Heart left ventricle (tissue), 16 donors: ENCODE measurements around the gene SEC14L5. TPM values are rescaled to one million over a fixed set of nuclear protein-coding genes. Genes with fewer than 3 reads are reported as not detected.
"Not testable (repeated sequence)": the region's sequence is repeated elsewhere in the genome, so short reads cannot be mapped to it uniquely, and the experiment has no call there.

Experiments used
- ATAC-seq, 4 donors: fragments of 200-7000 bp; cut with Tn5 transposase; one replicate each; pipeline ENCODE4 v1.9.1; 2020 to 2022; ENCODE audit warnings: moderate library complexity in 4 of 4, mild to moderate bottlenecking in 3 of 4, moderate number of reproducible peaks in 1 of 4
- DNase-seq, 5 donors: peaks; one replicate each; pipeline ENCODE4 v3.0.0-alpha.2; 2020
- H3K27ac ChIP-seq, 12 donors: fragments of 200-600 bp; sonication (generic) in 4 of 12; one replicate each; pipeline versions ENCODE4 v1.5.0 to v1.8.0; 2016 to 2022; ENCODE audit warnings: mild to moderate bottlenecking in 2 of 12
- H3K27me3 ChIP-seq, 9 donors: fragments of 200-600 bp; sonication (generic) in 2 of 9; one replicate each; pipeline versions ENCODE4 v1.5.1 to v1.8.0; 2016 to 2022; ENCODE audit warnings: mild to moderate bottlenecking in 3 of 9
- H3K36me3 ChIP-seq, 9 donors: fragments of 200-600 bp; sonication (generic) in 2 of 9; one replicate each; pipeline versions ENCODE4 v1.5.0 to v1.8.0; 2018 to 2022; ENCODE audit warnings: mild to moderate bottlenecking in 2 of 9
- H3K4me1 ChIP-seq, 12 donors: fragments of 200-600 bp; sonication (generic) in 4 of 12; one replicate each; pipeline versions ENCODE4 v1.5.0 to v1.8.0; 2016 to 2022; ENCODE audit warnings: mild to moderate bottlenecking in 3 of 12
- H3K4me3 ChIP-seq, 12 donors: fragments of 200-600 bp; sonication (generic) in 4 of 12; one replicate each; pipeline versions ENCODE4 v1.5.0 to v1.8.0; 2017 to 2022; ENCODE audit warnings: mild to moderate bottlenecking in 9 of 12, moderate library complexity in 4 of 12
- H3K9me3 ChIP-seq, 12 donors: fragments of 200-600 bp; sonication (generic) in 4 of 12; one replicate each; pipeline versions ENCODE4 v1.5.0 to v1.8.0; 2016 to 2022; ENCODE audit warnings: mild to moderate bottlenecking in 1 of 12
- POLR2A ChIP-seq, 2 donors: fragments of 450-650 bp; IDR thresholded peaks; one replicate each; pipeline ENCODE4 v1.6.1; 2017; ENCODE audit warnings: antibody characterized with exemption in 2 of 2, mild to moderate bottlenecking in 2 of 2, moderate library complexity in 2 of 2
- WGBS, 4 donors: extraction: QIAGEN DNeasy Blood & Tissue Kit in 2 of 4; methylation state at CpG; one replicate each; pipeline versions ENCODE4 v1.1.5 to v1.1.7; 2013 to 2018; 5-methylcytosine and 5-hydroxymethylcytosine counted together
- intact Hi-C, 10 donors: fragments of 100-400 bp; cut with DNase I; formaldehyde crosslinking; loops; one replicate each; pipeline versions ENCODE4 v1.11.1 to v1.14.2; 2022
- polyA plus RNA-seq, 2 donors: library from polyadenylated mRNA; stranded (reverse); fragments of 200-250 nt; gene quantifications; one replicate each; pipeline ENCODE4 v1.2.3, GENCODE V29; 2013
- total RNA-seq, 9 donors: library from RNA; depleted of rRNA in 2 of 9; stranded (reverse); fragments of >200 nt in 2 of 9; fragmentation: NEBNext Ultra II Directional in 3 of 9; extraction: Animal tissue kit (Norgen Biotek cat#: 25700) in 3 of 9; gene quantifications; one replicate each; pipeline versions ENCODE4 v1.1.0 to v1.2.4, GENCODE V29; 2016 to 2023
- TF ChIP-seq, protein P1 (sequence below), 12 donors: fragments of 200-600 bp; sonication (generic) in 4 of 12; IDR thresholded peaks; one replicate each; pipeline versions ENCODE4 v1.5.0 to v1.8.0; 2018 to 2022; ENCODE audit warnings: antibody characterized with exemption in 12 of 12, mild to moderate bottlenecking in 5 of 12
- donor health status: ischemic (EF 13 %, LVEDD 7.1; RV severe dilation, severe dysfunction).
- donor health status: healthy with polysubstance abuse.
- donor health status: DM: no; HTN: yes; CAD: no.
- donor health status: DM: no; HTN: no; CAD: no.
- donor health status: ischemic (EF 25% LVEDD 6.9; RV normal size, moderate dysfunction).
- donor health status: ischemic (EF 25% LVEDD 5.7; RV mildly dilated, moderate dysfunction).
- donor health status: healthy.
- donor health status: DM: yes; HTN: yes; CAD: no.
- donor health status: ischemic (EF 35%, LVEDD 5.7; RV mildly dilated, moderate dysfunction).
- donor health status: nonischemic (EF 11% LVEDD 7.7; RV severe dilation, severe dysfunction).
- donor health status: DM: yes; HTN: yes; CAD: no.
- donor health status: PGD.
- donor health status: ischemic (EF 29% LVEDD 5.4; RV normal size, mild dysfunction).
- donor health status: nonischemic (EF 23%, LVEDD 6.1; RV moderate dilation, normal function).

Gene SEC14L5
- total and polyA plus RNA-seq, 11 donors, result 0.11 to 25.4 (median 5.7) TPM

DNA sequence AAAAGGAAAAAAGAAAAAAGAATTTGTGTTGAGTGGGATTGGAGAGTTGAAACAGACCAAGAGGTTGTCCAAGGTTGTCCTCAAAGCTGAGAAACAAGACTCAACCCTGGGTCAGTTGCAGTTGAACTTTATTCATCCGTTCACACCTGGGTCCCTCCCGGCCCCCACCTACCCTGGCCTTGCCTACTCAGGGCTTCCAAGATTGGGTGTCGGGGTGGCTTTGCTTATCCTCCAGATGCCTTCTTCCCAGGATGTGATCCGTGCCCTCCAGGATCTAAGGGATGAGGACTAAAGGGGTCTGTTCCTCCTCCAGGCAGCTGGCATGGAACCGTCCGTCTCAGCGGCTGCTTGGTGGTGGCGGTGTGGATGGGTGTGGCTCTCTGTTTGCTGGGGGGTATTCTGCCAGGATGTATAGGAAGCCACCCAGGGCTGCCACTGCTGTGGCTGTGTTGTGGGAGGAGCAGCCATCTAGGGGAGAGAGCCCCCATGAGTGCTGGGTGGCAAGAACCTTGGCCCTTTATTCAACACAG lies 85.9 kb downstream of the SEC14L5 start:
- WGBS, 4 donors, result 93 to 97% (median 95%) methylated on average over 8 of the region's 8 CpGs

DNA sequence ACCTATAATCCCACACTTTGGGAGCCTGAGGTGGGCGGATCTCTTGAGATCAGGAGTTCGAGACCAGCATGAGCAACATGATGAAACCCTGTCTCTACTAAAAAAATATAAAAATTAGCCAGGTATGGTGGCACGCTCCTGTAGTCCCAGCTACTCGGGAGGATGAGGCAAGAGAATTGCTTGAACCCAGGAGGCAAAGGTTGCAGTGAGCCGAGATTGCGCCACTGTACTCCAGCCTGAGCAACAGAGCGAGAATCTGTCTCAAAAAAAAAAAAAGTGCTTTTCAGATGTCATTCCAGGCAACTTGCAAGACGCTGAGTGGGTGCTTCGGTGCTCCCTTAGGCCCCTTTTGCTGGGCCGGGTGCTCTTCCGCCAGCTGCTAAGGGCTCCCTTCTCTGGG lies 86.5 kb downstream of the SEC14L5 start:
- intact Hi-C loops, ATAC-seq, H3K4me1 ChIP-seq, H3K9me3 ChIP-seq, H3K27ac ChIP-seq, H3K27me3 ChIP-seq, DNase-seq, H3K4me3 ChIP-seq, H3K36me3 ChIP-seq: not testable (repeated sequence)
- WGBS, 4 donors, result 90 to 97% (median 97%) methylated on average over 11 of the region's 11 CpGs

More for the DNA sequence above, 85.9 kb downstream of the SEC14L5 start:
- no peak for ATAC-seq
- Histone ChIP-seq H3K4me1 (no peaks in the 10 kb centered on the region), H3K27ac (no peak overlapping the region), H3K9me3 (no peaks in the 10 kb centered on the region), H3K4me3 (no peak overlapping the region), H3K27me3 (no peaks in the 10 kb centered on the region), H3K36me3 (peaks cover 0 to 4% (median 0%) of the 10 kb centered on the region in 9 donors)
- no peak for TF ChIP-seq POLR2A (IDR thresholded peaks at IDR 0.05)
- TF ChIP-seq, protein P1, sequence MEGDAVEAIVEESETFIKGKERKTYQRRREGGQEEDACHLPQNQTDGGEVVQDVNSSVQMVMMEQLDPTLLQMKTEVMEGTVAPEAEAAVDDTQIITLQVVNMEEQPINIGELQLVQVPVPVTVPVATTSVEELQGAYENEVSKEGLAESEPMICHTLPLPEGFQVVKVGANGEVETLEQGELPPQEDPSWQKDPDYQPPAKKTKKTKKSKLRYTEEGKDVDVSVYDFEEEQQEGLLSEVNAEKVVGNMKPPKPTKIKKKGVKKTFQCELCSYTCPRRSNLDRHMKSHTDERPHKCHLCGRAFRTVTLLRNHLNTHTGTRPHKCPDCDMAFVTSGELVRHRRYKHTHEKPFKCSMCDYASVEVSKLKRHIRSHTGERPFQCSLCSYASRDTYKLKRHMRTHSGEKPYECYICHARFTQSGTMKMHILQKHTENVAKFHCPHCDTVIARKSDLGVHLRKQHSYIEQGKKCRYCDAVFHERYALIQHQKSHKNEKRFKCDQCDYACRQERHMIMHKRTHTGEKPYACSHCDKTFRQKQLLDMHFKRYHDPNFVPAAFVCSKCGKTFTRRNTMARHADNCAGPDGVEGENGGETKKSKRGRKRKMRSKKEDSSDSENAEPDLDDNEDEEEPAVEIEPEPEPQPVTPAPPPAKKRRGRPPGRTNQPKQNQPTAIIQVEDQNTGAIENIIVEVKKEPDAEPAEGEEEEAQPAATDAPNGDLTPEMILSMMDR (IDR thresholded peaks at IDR 0.05), result no peak
- DNase-seq, result peak in 1 of 5 donors; percentile 11
- intact Hi-C loops, result no loop called here

DNA sequence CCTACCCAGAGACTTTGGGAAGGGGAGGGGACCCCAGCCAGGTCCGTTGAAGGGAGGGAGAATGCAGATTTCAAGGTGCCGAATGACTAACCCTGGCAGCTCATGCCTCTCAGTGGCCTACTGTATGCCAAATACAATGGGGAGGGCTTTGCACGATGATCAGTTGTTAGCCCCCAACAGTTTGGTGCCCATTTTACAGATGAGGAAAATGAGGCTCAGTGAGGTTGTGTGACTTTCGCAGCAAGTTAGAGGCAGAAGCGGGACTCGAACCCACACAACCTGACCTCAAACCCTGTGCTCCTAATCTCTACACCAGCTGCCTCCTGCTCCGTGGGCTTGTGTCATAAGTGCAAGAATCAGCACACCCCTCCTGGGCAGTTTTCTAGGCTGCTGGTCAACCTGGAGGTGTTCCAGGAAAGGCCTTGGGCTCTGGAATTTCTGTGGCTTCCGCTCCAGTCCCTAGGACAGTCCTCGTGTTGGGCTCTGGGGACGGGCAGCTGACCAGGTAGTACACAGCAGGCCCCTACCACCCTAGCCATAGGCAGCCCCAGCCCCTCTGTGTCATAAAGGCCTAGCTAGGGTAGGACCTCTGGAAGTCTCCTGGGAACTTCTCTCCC lies 87.5 kb downstream of the SEC14L5 start:
- Histone ChIP-seq H3K9me3 (peaks cover 0 to 4% (median 0%) of the 10 kb centered on the region in 12 donors), H3K36me3 (peaks cover 0 to 4% (median 0%) of the 10 kb centered on the region in 9 donors), H3K4me3 (no peak overlapping the region), H3K27me3 (no peaks in the 10 kb centered on the region), H3K27ac (no peak overlapping the region), H3K4me1 (no peaks in the 10 kb centered on the region)
- 89 to 100% (median 91%) methylated on average over 7 to 10 of the region's 10 CpGs for WGBS, 4 donors
- no peak for TF ChIP-seq POLR2A (IDR thresholded peaks at IDR 0.05)
- TF ChIP-seq, protein P1 (IDR thresholded peaks at IDR 0.05), result no peak
- DNase-seq (peak in 1 of 5 donors; percentile 21), ATAC-seq (no peak)
- intact Hi-C loops, result no loop called here

DNA sequence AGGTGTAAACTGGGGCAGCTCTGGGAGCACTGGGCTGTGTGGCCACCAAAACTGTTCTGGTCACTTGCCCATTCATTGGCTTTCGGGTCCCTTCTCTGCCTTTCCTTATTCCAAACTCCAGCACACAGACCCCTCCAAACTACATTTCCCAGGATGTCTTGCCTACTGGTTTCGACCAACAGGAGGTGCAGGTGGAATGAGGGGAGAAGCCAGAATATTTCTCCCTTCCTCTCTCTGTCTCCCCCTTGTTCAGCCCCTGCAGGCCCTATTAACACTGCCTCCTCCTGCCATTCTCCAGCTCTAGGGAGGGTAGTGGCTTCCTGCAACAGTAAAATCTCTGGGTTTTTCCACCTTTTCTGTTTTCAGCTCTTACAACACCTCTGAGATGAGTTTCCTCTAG lies 88.8 kb downstream of the SEC14L5 start:
- DNase-seq (no peak), ATAC-seq (no peak)
- intact Hi-C loops, result no loop called here
- H3K27me3 ChIP-seq, result no peaks in the 10 kb centered on the region
- no peak for TF ChIP-seq POLR2A (IDR thresholded peaks at IDR 0.05)
- TF ChIP-seq, protein P1 (IDR thresholded peaks at IDR 0.05), result no peak
- WGBS, 4 donors, result 72 to 85% (median 80%) methylated on average over 2 of the region's 2 CpGs
- H3K36me3 ChIP-seq, result peaks cover 0 to 4% (median 0%) of the 10 kb centered on the region in 9 donors
- H3K27ac ChIP-seq, result no peak overlapping the region
- H3K9me3 ChIP-seq, result peaks cover 0 to 9% (median 0%) of the 10 kb centered on the region in 12 donors
- no peak overlapping the region for H3K4me3 ChIP-seq
- H3K4me1 ChIP-seq, result no peaks in the 10 kb centered on the region
